ENCODE results near the gene ABR.
"Not testable (repeated sequence)": the region's sequence is repeated elsewhere in the genome, so short reads cannot be mapped to it uniquely, and the experiment has no call there.

ABR gene

DNA sequence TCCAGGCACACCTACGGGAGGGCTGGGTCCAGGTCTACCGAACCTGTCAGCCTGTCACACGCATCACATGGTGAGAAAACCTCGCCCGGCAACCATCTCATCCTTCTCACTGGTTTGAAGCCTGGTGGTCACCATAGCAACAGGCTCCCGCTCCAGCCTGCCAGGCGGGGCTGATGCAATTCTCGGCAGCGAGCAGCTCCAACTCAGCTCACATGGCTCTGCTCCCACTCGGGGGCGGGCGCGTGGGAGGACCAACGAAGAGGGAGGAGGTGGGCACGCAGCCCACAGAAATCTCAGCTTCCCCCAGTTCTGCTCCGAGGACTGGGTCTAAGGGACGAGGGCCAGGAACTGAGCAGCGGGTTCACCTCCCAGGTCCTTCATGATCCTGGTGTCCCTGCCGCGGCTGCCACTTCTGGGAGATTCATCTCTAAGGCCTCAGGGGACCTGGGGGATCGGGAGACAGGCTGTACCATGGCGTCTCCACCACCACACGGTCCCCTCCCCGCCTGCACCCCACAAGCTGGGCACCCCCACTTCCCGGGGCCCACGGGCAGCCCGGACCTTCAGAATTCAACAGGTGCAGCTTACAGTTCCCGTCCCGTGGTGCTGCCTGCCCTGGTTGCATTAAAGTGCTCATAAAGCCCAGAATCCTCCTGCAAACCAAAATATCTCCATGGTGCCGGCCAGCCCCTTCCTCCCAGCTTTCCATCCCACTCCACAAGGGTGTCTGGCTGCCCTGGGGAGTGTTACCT lies 25.8 kb downstream of the ABR start:
- Histone ChIP-seq H3K9me3 (replicated peaks; ENCODE audit: low read length) (no peaks in the 10 kb centered on the region), H3K4me2 (ENCODE audit: low read length) (no peak overlapping the region), H3K4me1 (ENCODE audit: control insufficient read depth, insufficient read depth, low read length) (no peaks in the 10 kb centered on the region), H3K27me3 (ENCODE audit: control insufficient read depth, insufficient read depth, low read length) (peaks cover 23% of the 10 kb centered on the region), H3K36me3 (ENCODE audit: insufficient read depth, low read length) (no peaks in the 10 kb centered on the region), H3K4me3 (ENCODE audit: low read length) (no peak overlapping the region), H3K9ac (ENCODE audit: low read depth, low read length) (no peak overlapping the region)

DNA sequence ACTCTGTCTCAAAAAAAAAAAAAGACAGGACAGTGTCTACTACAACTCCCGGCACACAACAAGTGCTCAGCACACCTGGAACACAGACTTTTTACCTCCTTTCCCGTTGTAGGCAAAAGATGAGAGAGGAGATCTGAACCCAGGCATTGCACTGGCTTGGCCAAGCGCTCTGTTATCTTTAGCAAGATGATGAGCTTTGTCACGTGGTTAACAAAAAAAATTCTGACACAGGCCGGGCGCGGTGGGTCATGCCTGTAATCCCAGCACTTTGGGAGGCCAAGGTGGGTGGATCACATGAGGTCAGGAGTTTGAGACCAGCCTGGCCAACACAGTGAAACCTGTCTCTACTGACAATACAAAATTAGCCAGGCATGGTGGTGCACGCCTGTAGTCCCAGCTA lies 27.2 kb downstream of the ABR start:
- H3K4me1 ChIP-seq (ENCODE audit: control insufficient read depth, insufficient read depth, low read length); H3K36me3 ChIP-seq (ENCODE audit: insufficient read depth, low read length); H3K9me3 ChIP-seq (replicated peaks; ENCODE audit: low read length); H3K4me2 ChIP-seq (ENCODE audit: low read length); H3K4me3 ChIP-seq (ENCODE audit: low read length); H3K9ac ChIP-seq (ENCODE audit: low read depth, low read length): not testable (repeated sequence)
- peaks cover 21% of the 10 kb centered on the region for H3K27me3 ChIP-seq (ENCODE audit: control insufficient read depth, insufficient read depth, low read length)

DNA sequence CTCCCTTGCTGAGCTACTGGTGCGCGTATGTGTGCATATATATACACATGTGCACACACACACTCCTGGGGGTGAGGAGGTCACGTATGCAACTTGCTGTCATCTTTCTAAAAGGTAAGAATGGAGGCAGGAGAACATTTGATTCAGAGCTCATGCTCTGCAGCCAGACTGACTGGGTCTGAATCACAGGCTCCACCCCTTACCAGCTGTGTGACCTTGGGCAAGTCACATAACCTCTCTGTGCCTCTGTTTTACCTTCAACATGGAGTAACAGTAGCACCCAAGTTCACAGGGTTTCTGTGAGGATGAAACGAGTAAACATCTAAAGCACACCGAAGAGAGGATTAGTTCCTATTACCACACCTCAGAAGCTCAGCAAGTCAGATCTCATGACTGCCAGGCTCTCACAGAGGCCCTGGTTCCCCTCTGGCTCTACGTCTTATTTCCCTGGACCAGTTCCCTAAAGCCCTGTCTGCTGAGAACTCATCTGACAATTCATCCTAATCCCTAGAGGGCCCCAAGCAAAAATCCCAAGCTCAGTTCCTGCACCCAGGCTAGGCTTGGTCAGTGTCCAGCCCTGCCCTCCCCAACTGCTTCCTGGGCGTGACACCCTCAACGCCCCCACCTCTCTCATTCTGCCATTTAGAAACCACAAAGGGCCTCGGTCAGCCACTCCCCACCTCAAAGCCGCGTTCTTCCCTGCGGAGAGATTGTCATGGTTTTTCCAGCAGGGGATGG lies 28.7 kb downstream of the ABR start:
- peaks cover 23% of the 10 kb centered on the region for H3K27me3 ChIP-seq (ENCODE audit: control insufficient read depth, insufficient read depth, low read length)
- no peaks in the 10 kb centered on the region for H3K36me3 ChIP-seq (ENCODE audit: insufficient read depth, low read length)
- H3K9me3 ChIP-seq (replicated peaks; ENCODE audit: low read length), result no peaks in the 10 kb centered on the region
- no peak overlapping the region for H3K4me2 ChIP-seq (ENCODE audit: low read length)
- H3K4me1 ChIP-seq (ENCODE audit: control insufficient read depth, insufficient read depth, low read length), result no peaks in the 10 kb centered on the region
- no peak overlapping the region for H3K9ac ChIP-seq (ENCODE audit: low read depth, low read length)
- no peak overlapping the region for H3K4me3 ChIP-seq (ENCODE audit: low read length)

DNA sequence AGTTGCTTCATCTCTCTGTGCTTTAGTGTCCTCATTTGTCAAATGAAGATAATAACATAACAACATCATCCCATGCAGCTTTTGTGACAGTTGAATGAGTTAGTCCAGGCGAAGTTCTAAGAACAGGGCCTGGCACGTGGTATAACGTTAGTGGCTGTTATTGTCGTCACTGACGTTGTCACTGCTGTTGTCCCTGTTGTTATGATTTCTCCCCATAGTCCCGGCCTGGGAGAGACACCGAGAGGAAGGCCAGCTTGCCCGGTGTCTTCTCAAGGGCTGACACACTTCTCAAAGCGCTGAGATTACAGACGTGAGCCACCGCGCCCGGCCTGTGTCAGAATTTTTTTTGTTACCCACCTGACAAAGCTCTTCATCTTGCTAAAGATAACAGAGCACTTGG lies 29.9 kb downstream of the ABR start:
- Histone ChIP-seq H3K27me3 (ENCODE audit: control insufficient read depth, insufficient read depth, low read length) (peaks cover 22% of the 10 kb centered on the region), H3K4me1 (ENCODE audit: control insufficient read depth, insufficient read depth, low read length) (no peaks in the 10 kb centered on the region), H3K4me2 (ENCODE audit: low read length) (no peak overlapping the region), H3K36me3 (ENCODE audit: insufficient read depth, low read length) (no peaks in the 10 kb centered on the region), H3K9ac (ENCODE audit: low read depth, low read length) (no peak overlapping the region), H3K4me3 (ENCODE audit: low read length) (no peak overlapping the region), H3K9me3 (replicated peaks; ENCODE audit: low read length) (no peaks in the 10 kb centered on the region)

- H3K36me3 ChIP-seq (ENCODE audit: insufficient read depth, low read length), result no peaks in the 10 kb centered on the region
- H3K27me3 ChIP-seq (ENCODE audit: control insufficient read depth, insufficient read depth, low read length), result peaks cover 10% of the 10 kb centered on the region
- no peak overlapping the region for H3K4me2 ChIP-seq (ENCODE audit: low read length)
- no peak overlapping the region for H3K4me3 ChIP-seq (ENCODE audit: low read length)
- no peaks in the 10 kb centered on the region for H3K4me1 ChIP-seq (ENCODE audit: control insufficient read depth, insufficient read depth, low read length)
- H3K9me3 ChIP-seq (replicated peaks; ENCODE audit: low read length), result no peaks in the 10 kb centered on the region
- H3K9ac ChIP-seq (ENCODE audit: low read depth, low read length), result no peak overlapping the region
Measured at GRCh38 chr17:1147664-1148063, 32.1 kb downstream of the ABR start.

GRCh38 chr17:1146561-1147265 lies 33.1 kb downstream of the ABR start:
- H3K36me3 ChIP-seq (ENCODE audit: insufficient read depth, low read length), result no peaks in the 10 kb centered on the region
- H3K4me1 ChIP-seq (ENCODE audit: control insufficient read depth, insufficient read depth, low read length), result no peaks in the 10 kb centered on the region
- peaks cover 10% of the 10 kb centered on the region for H3K27me3 ChIP-seq (ENCODE audit: control insufficient read depth, insufficient read depth, low read length)
- H3K4me2 ChIP-seq (ENCODE audit: low read length), result no peak overlapping the region
- no peaks in the 10 kb centered on the region for H3K9me3 ChIP-seq (replicated peaks; ENCODE audit: low read length)
- H3K4me3 ChIP-seq (ENCODE audit: low read length), result no peak overlapping the region
- H3K9ac ChIP-seq (ENCODE audit: low read depth, low read length), result no peak overlapping the region

- H3K9ac ChIP-seq (ENCODE audit: low read depth, low read length), result no peak overlapping the region
- H3K27me3 ChIP-seq (ENCODE audit: control insufficient read depth, insufficient read depth, low read length), result peaks cover 16% of the 10 kb centered on the region
- no peaks in the 10 kb centered on the region for H3K36me3 ChIP-seq (ENCODE audit: insufficient read depth, low read length)
- no peak overlapping the region for H3K4me2 ChIP-seq (ENCODE audit: low read length)
- no peaks in the 10 kb centered on the region for H3K4me1 ChIP-seq (ENCODE audit: control insufficient read depth, insufficient read depth, low read length)
- H3K9me3 ChIP-seq (replicated peaks; ENCODE audit: low read length), result no peaks in the 10 kb centered on the region
- H3K4me3 ChIP-seq (ENCODE audit: low read length), result no peak overlapping the region
Measured at GRCh38 chr17:1145311-1145986, 34.3 kb downstream of the ABR start.

DNA sequence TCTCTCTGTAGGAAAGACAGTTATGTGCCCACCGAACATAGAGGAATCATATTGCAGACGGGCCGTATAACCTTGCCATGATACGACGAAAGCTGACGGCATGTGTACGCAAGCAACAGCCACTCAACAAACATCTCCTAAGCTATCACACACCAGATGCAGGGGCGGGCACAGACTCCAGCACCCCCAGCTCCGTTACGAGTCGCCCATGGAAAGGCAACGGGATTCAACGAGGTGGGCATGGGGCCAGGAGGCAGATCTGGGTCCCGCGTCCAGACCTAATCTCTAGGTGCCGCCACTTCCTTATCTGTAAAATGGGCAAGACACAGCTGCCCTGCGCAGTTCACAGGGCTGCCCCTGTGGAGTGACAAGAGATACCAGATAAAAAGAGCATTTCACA lies 35.6 kb downstream of the ABR start:
- H3K36me3 ChIP-seq (ENCODE audit: insufficient read depth, low read length), result no peaks in the 10 kb centered on the region
- no peak overlapping the region for H3K4me3 ChIP-seq (ENCODE audit: low read length)
- peaks cover 23% of the 10 kb centered on the region for H3K27me3 ChIP-seq (ENCODE audit: control insufficient read depth, insufficient read depth, low read length)
- H3K4me1 ChIP-seq (ENCODE audit: control insufficient read depth, insufficient read depth, low read length), result no peaks in the 10 kb centered on the region
- H3K4me2 ChIP-seq (ENCODE audit: low read length), result no peak overlapping the region
- no peak overlapping the region for H3K9ac ChIP-seq (ENCODE audit: low read depth, low read length)
- no peaks in the 10 kb centered on the region for H3K9me3 ChIP-seq (replicated peaks; ENCODE audit: low read length)

GRCh38 chr17:1143573-1143972 lies 36.2 kb downstream of the ABR start:
- Histone ChIP-seq H3K4me2 (ENCODE audit: low read length) (no peak overlapping the region), H3K36me3 (ENCODE audit: insufficient read depth, low read length) (no peaks in the 10 kb centered on the region), H3K9ac (ENCODE audit: low read depth, low read length) (no peak overlapping the region), H3K27me3 (ENCODE audit: control insufficient read depth, insufficient read depth, low read length) (peaks cover 23% of the 10 kb centered on the region), H3K9me3 (replicated peaks; ENCODE audit: low read length) (no peaks in the 10 kb centered on the region), H3K4me3 (ENCODE audit: low read length) (no peak overlapping the region), H3K4me1 (ENCODE audit: control insufficient read depth, insufficient read depth, low read length) (peaks cover 2% of the 10 kb centered on the region)

DNA sequence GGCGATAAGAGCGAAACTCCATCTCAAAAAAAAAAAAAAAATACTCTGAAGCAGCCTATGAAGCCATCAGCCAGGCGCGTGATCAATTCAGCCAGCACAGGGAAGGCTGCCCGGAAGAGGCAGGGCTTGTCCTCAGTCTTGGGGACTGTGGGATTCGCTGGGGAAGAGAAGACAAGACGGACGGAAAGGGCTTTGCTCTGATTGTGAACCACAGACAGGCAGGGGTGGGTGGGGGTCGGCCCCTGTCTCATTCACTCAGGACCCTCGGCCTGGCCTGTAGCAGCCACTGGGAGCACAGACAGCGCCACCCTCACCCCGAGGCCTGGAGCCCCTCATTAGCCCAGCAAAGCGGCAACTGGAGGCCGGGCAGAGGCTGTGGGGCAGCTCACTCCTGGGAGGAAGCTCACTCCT lies 37.2 kb downstream of the ABR start:
- H3K9me3 ChIP-seq (replicated peaks; ENCODE audit: low read length), result no peaks in the 10 kb centered on the region
- peaks cover 2% of the 10 kb centered on the region for H3K4me1 ChIP-seq (ENCODE audit: control insufficient read depth, insufficient read depth, low read length)
- H3K36me3 ChIP-seq (ENCODE audit: insufficient read depth, low read length), result no peaks in the 10 kb centered on the region
- no peak overlapping the region for H3K4me3 ChIP-seq (ENCODE audit: low read length)
- no peak overlapping the region for H3K4me2 ChIP-seq (ENCODE audit: low read length)
- no peak overlapping the region for H3K9ac ChIP-seq (ENCODE audit: low read depth, low read length)
- H3K27me3 ChIP-seq (ENCODE audit: control insufficient read depth, insufficient read depth, low read length), result peaks cover 23% of the 10 kb centered on the region

DNA sequence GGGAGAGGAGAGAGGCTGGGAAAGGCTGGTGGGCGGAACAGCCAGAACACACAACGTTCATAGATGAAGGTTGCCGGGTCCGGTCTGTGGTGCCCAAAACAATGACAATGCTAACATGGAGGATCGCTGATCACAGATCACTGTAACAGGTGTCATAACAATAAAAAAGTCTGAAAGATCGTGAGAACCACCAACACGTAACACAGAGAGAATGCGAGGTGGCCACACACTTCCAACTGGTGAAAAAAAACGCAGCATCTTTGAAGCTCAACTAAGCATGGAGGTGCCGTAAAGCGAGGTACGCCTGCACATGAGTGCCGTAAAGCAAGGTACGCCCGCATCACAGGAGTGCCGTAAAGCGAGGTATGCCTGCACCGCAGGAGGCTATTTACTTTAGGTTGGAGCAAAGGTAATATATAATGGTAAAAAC lies 42.3 kb downstream of the ABR start:
- H3K27me3 ChIP-seq (ENCODE audit: control insufficient read depth, insufficient read depth, low read length), result peaks cover 42% of the 10 kb centered on the region

More for the DNA sequence above, 42.3 kb downstream of the ABR start:
- Histone ChIP-seq H3K4me2 (ENCODE audit: low read length) (no peak overlapping the region), H3K9me3 (replicated peaks; ENCODE audit: low read length) (no peaks in the 10 kb centered on the region), H3K4me3 (ENCODE audit: low read length) (no peak overlapping the region), H3K9ac (ENCODE audit: low read depth, low read length) (no peak overlapping the region), H3K36me3 (ENCODE audit: insufficient read depth, low read length) (no peaks in the 10 kb centered on the region), H3K4me1 (ENCODE audit: control insufficient read depth, insufficient read depth, low read length) (peaks cover 9% of the 10 kb centered on the region)

All from skeletal muscle satellite cell (primary cell).